Activated CD4-positive, alpha-beta memory T cell treated with anti-CD3 and anti-CD28 coated beads for 36 hours (primary cell): ENCODE results near the gene TRIM71. TPM values are rescaled to one million over a fixed set of nuclear protein-coding genes. Genes with fewer than 3 reads are reported as not detected.
"Not testable (repeated sequence)": the region's sequence is repeated elsewhere in the genome, so short reads cannot be mapped to it uniquely, and the experiment has no call there.

Experiments used
- CTCF ChIA-PET: fragments of 350-600 bp; sonication (Branson Sonifier 250); formaldehyde crosslinking; loops from one replicate; lab custom pipeline; 2021; ENCODE audit warnings: antibody characterized with exemption, inconsistent platforms; lab: Charles Lee
- POLR2A ChIA-PET: fragments of 350-600 bp; sonication (Branson Sonifier 250); formaldehyde crosslinking; loops from one replicate; lab custom pipeline; 2021; ENCODE audit warnings: antibody characterized with exemption; lab: Charles Lee
- DNase-seq: peaks from one replicate; pipeline ENCODE4 v3.0.0-alpha.2; 2020
- H3K27ac Mint-ChIP-seq: one replicate; pipeline ENCODE4 v1.8.0; 2021; ENCODE audit warnings: mixed read lengths
- H3K27me3 Mint-ChIP-seq: one replicate; pipeline ENCODE4 v1.8.0; 2021; ENCODE audit warnings: mixed read lengths
- H3K36me3 Mint-ChIP-seq: one replicate; pipeline ENCODE4 v1.8.0; 2021; ENCODE audit warnings: mixed read lengths
- H3K4me1 Mint-ChIP-seq: one replicate; pipeline ENCODE4 v1.8.0; 2021; ENCODE audit warnings: low read depth, mixed read lengths
- H3K4me3 Mint-ChIP-seq: one replicate; pipeline ENCODE4 v1.8.0; 2021; ENCODE audit warnings: mild to moderate bottlenecking, mixed read lengths
- H3K9me3 Mint-ChIP-seq: one replicate; pipeline ENCODE4 v1.8.0; 2021; ENCODE audit warnings: mixed read lengths
- intact Hi-C: fragments of 100-400 bp; cut with micrococcal nuclease; formaldehyde crosslinking; loops from one replicate; pipeline ENCODE4 v1.15.1; 2023
- total RNA-seq, 2 experiments: library from RNA; stranded (reverse); gene quantifications; one replicate each; pipeline ENCODE4 v1.2.3, GENCODE V29; 2021

Gene TRIM71
- total RNA-seq, 2 experiments from 2014 or later = 0.02 TPM

GRCh38 chr3:32934150-32934742, 116.4 kb downstream of the TRIM71 start:
- no peak overlapping the region for H3K27ac Mint-ChIP-seq
- POLR2A ChIA-PET = no interaction called here

GRCh38 chr3:32937331-32937730, 119.5 kb downstream of the TRIM71 start:
- H3K27me3 Mint-ChIP-seq = no peaks in the 10 kb centered on the region
- intact Hi-C loops = no loop called here
- no peak overlapping the region for H3K27ac Mint-ChIP-seq
- no peaks in the 10 kb centered on the region for H3K9me3 Mint-ChIP-seq
- ChIA-PET POLR2A (no interaction called here), CTCF (interaction anchor here (1.1 kb wide), 1 partner anchor 10 kb away, joined by 3 read pairs; no protein-coding TSS in a partner anchor)
- no peaks in the 10 kb centered on the region for H3K4me1 Mint-ChIP-seq
- no peak for DNase-seq
- no peak overlapping the region for H3K4me3 Mint-ChIP-seq
- no peaks in the 10 kb centered on the region for H3K36me3 Mint-ChIP-seq

More at GRCh38 chr3:32934150-32934742, 116.4 kb downstream of the TRIM71 start:
- Mint-ChIP-seq H3K27me3 (peaks cover 2% of the 10 kb centered on the region), H3K4me3 (no peak overlapping the region), H3K4me1 (no peaks in the 10 kb centered on the region), H3K9me3 (no peaks in the 10 kb centered on the region), H3K36me3 (no peaks in the 10 kb centered on the region)
- intact Hi-C loops = loop anchor here (1.0 to 5.0 kb wide), 3 partner anchors 153 to 422 kb away; no protein-coding TSS in a partner anchor
- CTCF ChIA-PET = interaction anchor here (0.7 to 1.6 kb wide), 6 partner anchors 122 to 386 kb away, joined by 3 to 10 read pairs (median 3); no protein-coding TSS in a partner anchor
- peak; percentile 39 for DNase-seq

- intact Hi-C loops, POLR2A ChIA-PET, H3K4me1 Mint-ChIP-seq, H3K4me3 Mint-ChIP-seq, DNase-seq, H3K27ac Mint-ChIP-seq, H3K9me3 Mint-ChIP-seq, H3K27me3 Mint-ChIP-seq, CTCF ChIA-PET, H3K36me3 Mint-ChIP-seq: not testable (repeated sequence)
These were observed 121.9 kb downstream of the TRIM71 start for GRCh38 chr3:32939531-32940284.

DNA sequence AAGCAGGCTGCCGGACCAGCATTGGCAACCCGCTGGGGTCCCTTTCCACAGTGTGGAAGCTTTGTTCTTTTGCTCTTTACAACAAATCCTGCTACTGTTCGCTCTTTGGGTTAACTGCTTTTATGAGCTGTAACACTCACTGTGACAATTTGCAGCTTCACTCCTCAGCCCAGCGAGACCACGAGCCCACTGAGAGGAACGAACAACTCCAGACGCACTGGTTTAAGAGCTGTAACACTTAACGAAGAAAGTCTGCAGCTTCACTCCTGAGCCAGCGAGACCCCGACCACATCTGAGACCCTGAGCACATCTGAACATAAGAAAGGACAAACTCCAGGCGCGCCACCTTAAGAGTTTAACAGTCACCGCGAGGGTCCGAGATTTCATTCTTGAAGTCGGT, 122.9 kb downstream of the TRIM71 start:
- H3K4me3 Mint-ChIP-seq = no peak overlapping the region
- no peaks in the 10 kb centered on the region for H3K36me3 Mint-ChIP-seq
- CTCF ChIA-PET = interaction anchor here (1.0 to 2.3 kb wide), 2 partner anchors 134 to 168 kb away, joined by 4 to 8 read pairs; no protein-coding TSS in a partner anchor
- intact Hi-C loops = no loop called here
- H3K9me3 Mint-ChIP-seq = no peaks in the 10 kb centered on the region
- no peaks in the 10 kb centered on the region for H3K27me3 Mint-ChIP-seq
- no peaks in the 10 kb centered on the region for H3K4me1 Mint-ChIP-seq
- POLR2A ChIA-PET = no interaction called here
- no peak for DNase-seq
- no peak overlapping the region for H3K27ac Mint-ChIP-seq

GRCh38 chr3:32945136-32945535, 127.3 kb downstream of the TRIM71 start:
- Mint-ChIP-seq H3K36me3 (no peaks in the 10 kb centered on the region), H3K4me3 (no peak overlapping the region), H3K27me3 (no peaks in the 10 kb centered on the region), H3K27ac (no peak overlapping the region), H3K4me1 (peaks cover 27% of the 10 kb centered on the region), H3K9me3 (no peaks in the 10 kb centered on the region)
- no peak for DNase-seq
- ChIA-PET CTCF (interaction anchor here (4.6 to 7.1 kb wide), 2 partner anchors 129 to 428 kb away, joined by 49 to 159 read pairs; no protein-coding TSS in a partner anchor), POLR2A (no interaction called here)
- intact Hi-C loops = no loop called here

GRCh38 chr3:32945598-32945997, 127.8 kb downstream of the TRIM71 start:
- H3K9me3 Mint-ChIP-seq, H3K27me3 Mint-ChIP-seq, intact Hi-C loops, H3K27ac Mint-ChIP-seq, H3K36me3 Mint-ChIP-seq, H3K4me3 Mint-ChIP-seq: not testable (repeated sequence)
- POLR2A ChIA-PET = interaction anchor here (0.6 kb wide), 1 partner anchor 42 kb away, joined by 3 read pairs; no protein-coding TSS in a partner anchor
- H3K4me1 Mint-ChIP-seq = peaks cover 31% of the 10 kb centered on the region
- DNase-seq = peak; percentile 34
- CTCF ChIA-PET = interaction anchor here (4.6 to 7.1 kb wide), 2 partner anchors 128 to 427 kb away, joined by 49 to 159 read pairs; no protein-coding TSS in a partner anchor

GRCh38 chr3:32946973-32947788, 129.4 kb downstream of the TRIM71 start:
- POLR2A ChIA-PET = interaction anchor here (0.8 kb wide), 2 partner anchors 61 to 76 kb away, joined by 3 read pairs; no protein-coding TSS in a partner anchor
- intact Hi-C loops = loop anchor here (1.0 kb wide), 4 partner anchors 83 to 426 kb away; no protein-coding TSS in a partner anchor
- Mint-ChIP-seq H3K4me3 (no peak overlapping the region), H3K9me3 (no peaks in the 10 kb centered on the region), H3K4me1 (peaks cover 43% of the 10 kb centered on the region), H3K27ac (no peak overlapping the region), H3K27me3 (no peaks in the 10 kb centered on the region), H3K36me3 (peaks cover 8% of the 10 kb centered on the region)
- CTCF ChIA-PET = interaction anchor here (0.6 to 7.1 kb wide), 29 partner anchors 10 to 426 kb away, joined by 3 to 159 read pairs (median 7); no protein-coding TSS in a partner anchor
- DNase-seq = no peak

Other genes with a start within 250 kb of the TRIM71 start
- 10 to 100 TPM; 35.2 to 36.3 TPM for gene DYNC1LI1, start 247.1 kb upstream of the TRIM71 start, total RNA-seq
- gene CNOT10, start 132.8 kb upstream of the TRIM71 start, total RNA-seq = 10 to 100 TPM; 52.4 to 54.7 TPM
- gene CCR4, start 133.6 kb downstream of the TRIM71 start, total RNA-seq = 100 to 1,000 TPM; 137 TPM